ENCODE results near the gene ZNF563. TPM values are rescaled to one million over a fixed set of nuclear protein-coding genes. Genes with fewer than 3 reads are reported as not detected.
"Not testable (repeated sequence)": the region's sequence is repeated elsewhere in the genome, so short reads cannot be mapped to it uniquely, and the experiment has no call there.

Gene ZNF563
- total RNA-seq, 6 experiments from 2014 or later: 2.4 to 4.5 (median 3.6) TPM

- WGBS (ENCODE audit: insufficient coverage, low coverage, low lambda C conversion rate, missing lambda C conversion rate): 0% methylated on average over 6 of the region's 51 CpGs
- H3K36me3 ChIP-seq: no peaks in the 10 kb centered on the region
- peak within 1 kb of the TSS; percentile 76 to 96 (median 82) for H3K4me3 ChIP-seq
- no peaks in the 10 kb centered on the region for H3K9me3 ChIP-seq
- TF ChIP-seq, protein P1, sequence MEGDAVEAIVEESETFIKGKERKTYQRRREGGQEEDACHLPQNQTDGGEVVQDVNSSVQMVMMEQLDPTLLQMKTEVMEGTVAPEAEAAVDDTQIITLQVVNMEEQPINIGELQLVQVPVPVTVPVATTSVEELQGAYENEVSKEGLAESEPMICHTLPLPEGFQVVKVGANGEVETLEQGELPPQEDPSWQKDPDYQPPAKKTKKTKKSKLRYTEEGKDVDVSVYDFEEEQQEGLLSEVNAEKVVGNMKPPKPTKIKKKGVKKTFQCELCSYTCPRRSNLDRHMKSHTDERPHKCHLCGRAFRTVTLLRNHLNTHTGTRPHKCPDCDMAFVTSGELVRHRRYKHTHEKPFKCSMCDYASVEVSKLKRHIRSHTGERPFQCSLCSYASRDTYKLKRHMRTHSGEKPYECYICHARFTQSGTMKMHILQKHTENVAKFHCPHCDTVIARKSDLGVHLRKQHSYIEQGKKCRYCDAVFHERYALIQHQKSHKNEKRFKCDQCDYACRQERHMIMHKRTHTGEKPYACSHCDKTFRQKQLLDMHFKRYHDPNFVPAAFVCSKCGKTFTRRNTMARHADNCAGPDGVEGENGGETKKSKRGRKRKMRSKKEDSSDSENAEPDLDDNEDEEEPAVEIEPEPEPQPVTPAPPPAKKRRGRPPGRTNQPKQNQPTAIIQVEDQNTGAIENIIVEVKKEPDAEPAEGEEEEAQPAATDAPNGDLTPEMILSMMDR (IDR thresholded peaks at IDR 0.05): peak; percentile 61 to 66 (median 64)
- TF ChIP-seq POLR2A (IDR thresholded peaks at IDR 0.05): peak; percentile 98
- ATAC-seq (peak; percentile 97 to 99 (median 98)), DNase-seq (peak; percentile 96 to 99 (median 97))
- H3K27me3 ChIP-seq: no peaks in the 10 kb centered on the region
- intact Hi-C loops (cut with DNase I): no loop called here
- peaks cover 0 to 9% (median 0%) of the 10 kb centered on the region in 4 donors for H3K4me1 ChIP-seq
- peak within 1 kb of the TSS; percentile 73 to 81 (median 80) for H3K27ac ChIP-seq
Measured at GRCh38 chr19:12365236-12366162, 32.1 kb upstream of the ZNF563 start, which contains the start of gene ZNF442. Gene ZNF442 (minus strand): TSS chr19:12365683. CDS start chr19:12363631, 2,052 bp downstream.

GRCh38 chr19:12364391-12365235 is 31.2 kb upstream of the ZNF563 start:
- Histone ChIP-seq H3K4me3 (peak overlapping the region; percentile 76 to 96 (median 82)), H3K36me3 (no peaks in the 10 kb centered on the region), H3K9me3 (no peaks in the 10 kb centered on the region), H3K4me1 (peaks cover 0 to 9% (median 0%) of the 10 kb centered on the region in 4 donors), H3K27ac (peak overlapping the region; percentile 73 to 81 (median 80)), H3K27me3 (no peaks in the 10 kb centered on the region)
- ATAC-seq (peak in 2 of 4 donors; percentile 7 to 13), DNase-seq (peak; percentile 35 to 58 (median 50))
- WGBS (ENCODE audit: insufficient coverage, low coverage, low lambda C conversion rate, missing lambda C conversion rate): 4% methylated on average over 17 of the region's 28 CpGs
- intact Hi-C loops (cut with DNase I): no loop called here
- TF ChIP-seq POLR2A (IDR thresholded peaks at IDR 0.05): no peak
- TF ChIP-seq, protein P1 (IDR thresholded peaks at IDR 0.05): no peak

DNA sequence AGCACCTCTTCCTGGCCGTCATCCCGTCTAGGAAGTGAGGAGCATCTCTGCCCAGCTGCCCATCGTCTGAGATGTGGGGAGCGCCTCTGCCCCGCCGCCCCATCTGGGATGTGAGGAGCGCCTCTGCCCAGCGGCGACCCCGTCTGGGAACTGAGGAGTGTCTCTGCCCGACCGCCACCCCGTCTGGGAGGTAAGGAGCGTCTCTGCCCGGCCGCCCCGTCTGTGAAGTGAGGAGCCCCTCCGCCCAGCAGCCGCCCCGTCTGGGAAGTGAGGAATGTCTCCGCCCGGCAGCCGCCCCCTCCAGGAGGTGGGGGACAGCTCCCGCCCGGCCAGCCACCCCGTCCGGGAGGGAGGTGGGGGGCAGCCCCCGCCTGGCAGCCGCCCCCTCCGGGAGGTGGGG is 28.8 kb upstream of the ZNF563 start:
- ATAC-seq; H3K9me3 ChIP-seq; H3K4me3 ChIP-seq; H3K27me3 ChIP-seq; H3K4me1 ChIP-seq; H3K27ac ChIP-seq; DNase-seq; H3K36me3 ChIP-seq; intact Hi-C loops (cut with DNase I): not testable (repeated sequence)
- no CpG with 5 or more reads among the region's 30 CpGs for WGBS (ENCODE audit: insufficient coverage, low coverage, low lambda C conversion rate, missing lambda C conversion rate)

GRCh38 chr19:12353375-12353774 is 19.9 kb upstream of the ZNF563 start:
- 91% methylated on average over 4 of the region's 4 CpGs for WGBS (ENCODE audit: insufficient coverage, low coverage, low lambda C conversion rate, missing lambda C conversion rate)
- Histone ChIP-seq H3K27me3 (no peaks in the 10 kb centered on the region), H3K4me1 (no peaks in the 10 kb centered on the region), H3K4me3 (no peak overlapping the region), H3K9me3 (peaks cover 0 to 46% (median 21%) of the 10 kb centered on the region in 4 donors), H3K36me3 (peaks cover 0 to 20% (median 6%) of the 10 kb centered on the region in 4 donors), H3K27ac (no peak overlapping the region)
- TF ChIP-seq POLR2A (IDR thresholded peaks at IDR 0.05): no peak
- TF ChIP-seq, protein P1 (IDR thresholded peaks at IDR 0.05): no peak
- intact Hi-C loops (cut with DNase I): no loop called here
- DNase-seq (no peak), ATAC-seq (no peak)
